Neuronal stem cell (in vitro differentiated cells): ENCODE data around the gene ZNF827.

Source experiments
- DNase-seq: peaks from one replicate; pipeline ENCODE4 v3.0.0-alpha.2; 2013; ENCODE audit warnings: low spot score
- H2AFZ ChIP-seq: one replicate; pipeline ENCODE4 v1.6.1; 2013; ENCODE audit warnings: mild to moderate bottlenecking, low read length, inconsistent platforms
- H2AK5ac ChIP-seq: 2 replicates; pipeline ENCODE4 v1.6.1; 2013; ENCODE audit warnings: low read depth, mild to moderate bottlenecking, inconsistent platforms, low read length, moderate library complexity, mixed read lengths
- H2BK120ac ChIP-seq: 2 replicates; pipeline ENCODE4 v1.6.1; 2013; ENCODE audit warnings: low read depth, mild to moderate bottlenecking, inconsistent platforms, low read length, moderate library complexity, mixed read lengths
- H2BK12ac ChIP-seq: one replicate; pipeline ENCODE4 v1.6.1; 2013; ENCODE audit warnings: low read length, inconsistent platforms
- H2BK15ac ChIP-seq: 2 replicates; pipeline ENCODE4 v1.6.1; 2013; ENCODE audit warnings: mild to moderate bottlenecking, low read length, inconsistent platforms, mixed read lengths
- H2BK5ac ChIP-seq: one replicate; pipeline ENCODE4 v1.6.1; 2013; ENCODE audit warnings: inconsistent platforms, mild to moderate bottlenecking, low read length, moderate library complexity
- H3K14ac ChIP-seq: one replicate; pipeline ENCODE4 v1.6.1; 2013; ENCODE audit warnings: low read length, inconsistent platforms
- H3K18ac ChIP-seq: 2 replicates; pipeline ENCODE4 v1.6.1; 2013; ENCODE audit warnings: low read length, inconsistent platforms
- H3K23ac ChIP-seq: 2 replicates; pipeline ENCODE4 v1.6.1; 2013; ENCODE audit warnings: low read depth, mild to moderate bottlenecking, mixed read lengths, low read length, inconsistent platforms; ENCODE audit not compliant: poor library complexity
- H3K27ac ChIP-seq: replicated peaks from 3 replicates; pipeline ENCODE4 v1.5.1; 2013; ENCODE audit warnings: low read length, inconsistent platforms
- H3K27me3 ChIP-seq, 3 experiments: 2 replicates each; pipeline ENCODE4 v1.6.1; 2013; ENCODE audit warnings: low read length in 3 of 3, mild to moderate bottlenecking in 2 of 3, inconsistent platforms in 1 of 3, low read depth in 1 of 3, mixed read lengths in 1 of 3, moderate library complexity in 1 of 3; ENCODE audit not compliant: control insufficient read depth in 3 of 3, insufficient read depth in 3 of 3
- H3K36me3 ChIP-seq, 2 donors: replicated peaks in 1 of 2; 2 replicates each; pipeline ENCODE4 v1.6.1; 2013; ENCODE audit warnings: low read length in 2 of 2; ENCODE audit not compliant: control insufficient read depth in 2 of 2, insufficient read depth in 2 of 2
- H3K4ac ChIP-seq: 2 replicates; pipeline ENCODE4 v1.6.1; 2013; ENCODE audit warnings: inconsistent platforms, mild to moderate bottlenecking, low read length, moderate library complexity
- H3K4me1 ChIP-seq, 2 donors: 1 replicate in 1 of 2; 2 replicates in 1 of 2; pipeline ENCODE4 v1.6.1; 2013; ENCODE audit warnings: low read length in 2 of 2, low read depth in 1 of 2; ENCODE audit not compliant: control insufficient read depth in 2 of 2, insufficient read depth in 1 of 2
- H3K4me2 ChIP-seq: one replicate; pipeline ENCODE4 v1.6.1; 2013; ENCODE audit warnings: mild to moderate bottlenecking, low read length, inconsistent platforms; ENCODE audit not compliant: insufficient read depth, poor library complexity, severe bottlenecking
- H3K4me3 ChIP-seq, 2 donors: 2 replicates each; pipeline ENCODE4 v1.5.1; 2013; ENCODE audit warnings: low read length in 2 of 2, mild to moderate bottlenecking in 2 of 2, inconsistent platforms in 1 of 2, moderate library complexity in 1 of 2
- H3K79me1 ChIP-seq: one replicate; pipeline ENCODE4 v1.6.1; 2013; ENCODE audit warnings: low read depth, mild to moderate bottlenecking, inconsistent platforms, low read length, moderate library complexity
- H3K9ac ChIP-seq: one replicate; pipeline ENCODE4 v1.6.1; 2013; ENCODE audit warnings: mild to moderate bottlenecking, low read depth, low read length, inconsistent platforms; ENCODE audit not compliant: poor library complexity
- H3K9me3 ChIP-seq, 2 donors: replicated peaks in 1 of 2; 2 replicates each; pipeline versions ENCODE3 to v1.6.1; 2013; ENCODE audit warnings: low read length in 2 of 2, mild to moderate bottlenecking in 2 of 2, inconsistent platforms in 1 of 2, low read depth in 1 of 2, mixed read lengths in 1 of 2, moderate library complexity in 1 of 2; ENCODE audit not compliant: control insufficient read depth in 2 of 2, insufficient read depth in 1 of 2
- H4K8ac ChIP-seq: one replicate; pipeline ENCODE4 v1.6.1; 2013; ENCODE audit warnings: low read depth, mild to moderate bottlenecking, inconsistent platforms, low read length, moderate library complexity
- H4K91ac ChIP-seq: one replicate; pipeline ENCODE4 v1.6.1; 2013; ENCODE audit warnings: low read length, low read depth, mild to moderate bottlenecking, inconsistent platforms; ENCODE audit not compliant: poor library complexity
- WGBS, 2 donors: extraction: QIAGEN DNeasy Blood & Tissue Kit; methylation state at CpG; one replicate each; pipeline ENCODE4 v1.1.7; 2013; ENCODE audit warnings: missing lambda C conversion rate in 2 of 2, mixed read lengths in 1 of 2; ENCODE audit not compliant: insufficient read length in 2 of 2, insufficient replicate concordance in 1 of 2; ENCODE audit errors: extremely low coverage in 2 of 2; 5-methylcytosine and 5-hydroxymethylcytosine counted together

The ZNF827 gene

GRCh38 chr4:145812919-145813318 lies 125.7 kb downstream of the ZNF827 start:
- Histone ChIP-seq H3K4me3 (no peak overlapping the region), H3K9me3 (peaks cover 4 to 17% of the 10 kb centered on the region in 2 donors), H2BK15ac (no peak overlapping the region), H3K9ac (no peak overlapping the region), H2BK120ac (no peak overlapping the region), H2AFZ (no peak overlapping the region), H3K36me3 (peaks cover 4 to 67% of the 10 kb centered on the region in 2 donors), H3K4me1 (peaks cover 0 to 8% of the 10 kb centered on the region in 2 donors), H2BK12ac (no peak overlapping the region), H3K23ac (no peak overlapping the region), H3K27ac (no peak overlapping the region), H3K79me1 (no peaks in the 10 kb centered on the region), H4K8ac (no peak overlapping the region), H3K27me3 (no peaks in the 10 kb centered on the region), H4K91ac (no peak overlapping the region), H3K4ac (no peak overlapping the region), H2AK5ac (no peak overlapping the region), H3K18ac (no peak overlapping the region), H3K4me2 (no peak overlapping the region), H2BK5ac (no peak overlapping the region), H3K14ac (no peak overlapping the region)
- no peak for DNase-seq
- no CpG with 5 or more reads among the region's 8 CpGs for WGBS, 2 donors

DNA sequence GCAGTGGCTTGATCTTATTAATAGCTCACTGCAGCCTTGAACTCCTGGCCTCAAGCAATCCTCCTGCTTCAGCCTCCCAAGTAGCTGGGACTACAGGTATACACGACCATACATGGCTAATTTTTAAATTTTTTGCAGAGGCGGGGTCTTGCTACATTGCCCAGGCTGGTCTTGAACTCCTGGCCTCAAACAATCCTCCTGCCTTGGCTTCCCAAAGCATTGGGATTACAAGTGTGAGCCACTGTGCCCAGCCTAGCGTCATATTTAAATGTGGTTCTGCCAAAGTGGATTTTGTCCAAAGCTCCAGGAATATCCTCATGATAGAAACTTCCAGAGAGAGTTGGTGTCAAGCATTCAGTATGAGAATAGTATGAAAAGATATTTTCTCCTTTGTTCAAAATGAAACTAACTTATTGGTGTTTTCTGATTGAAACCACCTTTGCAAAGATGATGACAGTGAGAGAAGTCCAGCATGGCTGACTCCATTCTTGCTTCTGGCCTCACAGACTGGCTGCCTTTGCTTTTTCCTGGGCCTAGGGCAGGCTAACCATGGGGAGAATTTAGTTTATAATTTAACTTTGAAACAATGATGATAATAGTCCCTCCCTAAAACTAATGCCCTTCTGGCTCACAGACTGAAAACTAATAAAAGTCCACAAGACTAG lies 129.6 kb downstream of the ZNF827 start:
- H3K23ac ChIP-seq, result no peak overlapping the region
- no peak overlapping the region for H3K4me2 ChIP-seq
- H2BK15ac ChIP-seq, result no peak overlapping the region
- peaks cover 4 to 17% of the 10 kb centered on the region in 2 donors for H3K9me3 ChIP-seq
- no peak overlapping the region for H3K4me3 ChIP-seq
- no CpG with 5 or more reads among the region's 3 CpGs for WGBS, 2 donors
- H3K36me3 ChIP-seq, result peaks cover 4 to 43% of the 10 kb centered on the region in 2 donors
- H4K8ac ChIP-seq, result no peak overlapping the region
- H3K9ac ChIP-seq, result no peak overlapping the region
- no peak overlapping the region for H2AFZ ChIP-seq
- no peak overlapping the region for H2AK5ac ChIP-seq
- no peak overlapping the region for H3K14ac ChIP-seq
- H3K4me1 ChIP-seq, result peaks cover 3 to 9% of the 10 kb centered on the region in 2 donors
- H4K91ac ChIP-seq, result no peak overlapping the region
- no peak overlapping the region for H2BK120ac ChIP-seq
- H3K4ac ChIP-seq, result no peak overlapping the region
- no peak overlapping the region for H2BK5ac ChIP-seq
- DNase-seq, result no peak
- H3K18ac ChIP-seq, result no peak overlapping the region
- no peaks in the 10 kb centered on the region for H3K27me3 ChIP-seq
- no peaks in the 10 kb centered on the region for H3K79me1 ChIP-seq
- no peak overlapping the region for H2BK12ac ChIP-seq
- H3K27ac ChIP-seq, result no peak overlapping the region

DNA sequence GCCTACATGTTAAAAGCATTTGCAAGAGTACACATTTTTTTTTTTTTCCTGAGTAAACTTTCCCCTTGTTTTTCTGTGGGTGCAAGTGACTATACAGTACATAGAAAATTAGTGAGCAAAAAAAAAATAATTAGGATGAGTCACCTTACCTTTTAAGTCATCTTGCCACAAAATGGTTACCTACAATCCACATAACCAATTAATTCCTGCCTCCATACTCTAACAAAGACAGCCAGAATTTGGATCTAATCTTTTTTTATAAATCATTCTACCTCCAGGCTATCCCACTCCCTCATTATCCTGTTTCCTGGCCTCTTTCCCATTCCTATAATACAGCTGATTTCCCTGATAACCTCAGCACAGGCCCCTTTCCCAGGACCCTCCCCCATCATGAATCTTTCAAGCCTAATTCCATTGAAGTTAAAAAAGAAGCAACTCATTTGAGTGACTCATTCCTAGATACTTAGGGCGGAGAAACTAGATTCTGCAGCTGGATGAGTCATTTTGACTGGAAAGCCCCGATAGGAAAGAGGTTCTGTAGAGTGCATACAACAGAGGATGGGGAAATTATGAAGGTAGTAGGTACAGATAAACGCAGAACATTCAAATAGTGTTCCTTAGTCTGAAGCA lies 130.5 kb downstream of the ZNF827 start:
- H4K8ac ChIP-seq, result no peak overlapping the region
- no peak for DNase-seq
- H3K4me1 ChIP-seq, result peaks cover 3 to 9% of the 10 kb centered on the region in 2 donors
- H3K4me2 ChIP-seq, result no peak overlapping the region
- H2AFZ ChIP-seq, result no peak overlapping the region
- no peak overlapping the region for H2BK15ac ChIP-seq
- no peak overlapping the region for H2BK120ac ChIP-seq
- no peak overlapping the region for H4K91ac ChIP-seq
- H3K9ac ChIP-seq, result no peak overlapping the region
- H3K18ac ChIP-seq, result no peak overlapping the region
- H3K36me3 ChIP-seq, result peaks cover 4 to 35% of the 10 kb centered on the region in 2 donors
- no peak overlapping the region for H2BK5ac ChIP-seq
- no peaks in the 10 kb centered on the region for H3K27me3 ChIP-seq
- no peaks in the 10 kb centered on the region for H3K79me1 ChIP-seq
- H3K9me3 ChIP-seq, result peaks cover 4 to 17% of the 10 kb centered on the region in 2 donors
- no peak overlapping the region for H2BK12ac ChIP-seq
- no peak overlapping the region for H3K4me3 ChIP-seq
- no peak overlapping the region for H3K4ac ChIP-seq
- no CpG with 5 or more reads among the region's 3 CpGs for WGBS, 2 donors
- no peak overlapping the region for H3K14ac ChIP-seq
- no peak overlapping the region for H2AK5ac ChIP-seq
- H3K23ac ChIP-seq, result no peak overlapping the region
- H3K27ac ChIP-seq, result no peak overlapping the region

- H3K27ac ChIP-seq, result no peak overlapping the region
- no peak overlapping the region for H4K8ac ChIP-seq
- no peak overlapping the region for H2BK120ac ChIP-seq
These were observed 133.1 kb downstream of the ZNF827 start for GRCh38 chr4:145805490-145805889.

More at GRCh38 chr4:145805490-145805889, 133.1 kb downstream of the ZNF827 start:
- Histone ChIP-seq H3K9me3 (peaks cover 0 to 14% of the 10 kb centered on the region in 2 donors), H2AFZ (no peak overlapping the region), H2AK5ac (no peak overlapping the region), H3K4me1 (peaks cover 7 to 11% of the 10 kb centered on the region in 2 donors), H2BK5ac (no peak overlapping the region), H4K91ac (no peak overlapping the region), H3K14ac (no peak overlapping the region), H3K4ac (no peak overlapping the region), H3K36me3 (peaks cover 0 to 23% of the 10 kb centered on the region in 2 donors), H3K18ac (no peak overlapping the region), H2BK12ac (no peak overlapping the region), H3K9ac (no peak overlapping the region), H3K79me1 (no peaks in the 10 kb centered on the region), H3K4me3 (no peak overlapping the region), H2BK15ac (no peak overlapping the region), H3K27me3 (no peaks in the 10 kb centered on the region), H3K4me2 (no peak overlapping the region), H3K23ac (no peak overlapping the region)
- WGBS, 2 donors, result no CpG with 5 or more reads among the region's 5 CpGs
- no peak for DNase-seq
